ENCODE data around the gene GPRC5D.

GPRC5D gene

GRCh38 chr12:12919666-12920435, 32.1 kb downstream of the GPRC5D start:
- Histone ChIP-seq H3K4me1 (ENCODE audit: control insufficient read depth in 2 of 2, insufficient read depth in 1 of 2, low read depth in 1 of 2, low read length in 2 of 2) (peaks cover 2 to 3% of the 10 kb centered on the region in 2 donors), H3K23ac (ENCODE audit: low read depth, low read length, poor library complexity) (no peak overlapping the region), H3K9ac (ENCODE audit: low read depth, low read length, poor library complexity) (no peak overlapping the region), H4K8ac (ENCODE audit: low read depth, low read length) (no peak overlapping the region), H4K91ac (ENCODE audit: low read depth, low read length, poor library complexity) (no peak overlapping the region), H3K18ac (ENCODE audit: low read length) (no peak overlapping the region), H3K27ac (replicated peaks; ENCODE audit: low read length) (no peak overlapping the region), H3K27me3 (ENCODE audit: control insufficient read depth in 3 of 3, insufficient read depth in 3 of 3, low read depth in 1 of 3, low read length in 3 of 3) (no peaks in the 10 kb centered on the region), H3K4me2 (ENCODE audit: insufficient read depth, low read length, poor library complexity, severe bottlenecking) (no peak overlapping the region), H2BK5ac (ENCODE audit: low read length) (no peak overlapping the region), H3K4ac (ENCODE audit: low read length) (no peak overlapping the region), H3K9me3 (replicated peaks in 1 of 2; ENCODE audit: control insufficient read depth in 2 of 2, insufficient read depth in 1 of 2, low read depth in 1 of 2, low read length in 2 of 2) (no peaks in the 10 kb centered on the region), H3K4me3 (ENCODE audit: low read length in 2 of 2) (no peak overlapping the region), H2BK15ac (ENCODE audit: low read length) (no peak overlapping the region), H2BK120ac (ENCODE audit: low read depth, low read length) (no peak overlapping the region), H3K79me1 (ENCODE audit: low read depth, low read length) (no peaks in the 10 kb centered on the region), H2BK12ac (ENCODE audit: low read length) (no peak overlapping the region), H2AFZ (ENCODE audit: low read length) (no peak overlapping the region), H2AK5ac (ENCODE audit: low read depth, low read length) (no peak overlapping the region), H3K36me3 (replicated peaks in 1 of 2; ENCODE audit: control insufficient read depth in 2 of 2, insufficient read depth in 2 of 2, low read length in 2 of 2) (no peaks in the 10 kb centered on the region), H3K14ac (ENCODE audit: low read length) (no peak overlapping the region)
- no peak for DNase-seq (ENCODE audit: low spot score)
- no CpG with 5 or more reads among the region's 5 CpGs for WGBS, 2 donors (ENCODE audit: extremely low coverage in 2 of 2, insufficient read length in 2 of 2, insufficient replicate concordance in 1 of 2)

DNA sequence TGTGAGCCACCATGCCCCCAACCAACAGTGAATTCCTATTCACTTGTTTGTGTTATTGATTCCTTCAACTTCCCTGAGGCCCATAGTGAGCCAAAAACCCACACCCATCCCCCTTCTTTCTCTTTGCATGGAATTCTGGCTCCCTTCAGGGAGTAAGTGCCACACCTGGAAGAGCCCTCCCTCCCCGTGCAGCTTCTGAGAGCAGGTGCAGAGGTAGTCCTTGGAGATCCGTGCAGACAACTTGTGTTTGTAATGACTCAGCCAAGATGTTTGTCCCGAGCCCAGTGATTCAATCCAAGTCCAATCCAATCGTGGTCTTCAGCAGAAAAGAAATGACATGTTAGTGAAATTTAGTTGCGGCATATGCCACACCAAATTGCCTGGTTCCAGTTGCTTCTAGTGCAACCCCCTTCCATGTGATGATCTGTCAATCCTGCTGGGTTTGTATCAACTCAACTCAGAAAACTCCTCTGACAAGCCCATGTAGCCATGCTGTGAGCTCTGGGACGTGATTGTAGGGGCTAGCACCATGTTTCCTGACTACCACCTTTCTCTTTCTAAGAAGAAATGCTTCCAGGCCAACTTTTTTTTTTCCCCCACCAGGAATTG, 33.1 kb downstream of the GPRC5D start:
- no CpG with 5 or more reads among the region's 6 CpGs for WGBS, 2 donors (ENCODE audit: extremely low coverage in 2 of 2, insufficient read length in 2 of 2, insufficient replicate concordance in 1 of 2)
- no peak overlapping the region for H3K4ac ChIP-seq (ENCODE audit: low read length)
- H3K18ac ChIP-seq (ENCODE audit: low read length), result no peak overlapping the region
- no peak for DNase-seq (ENCODE audit: low spot score)
- no peaks in the 10 kb centered on the region for H3K36me3 ChIP-seq (replicated peaks in 1 of 2; ENCODE audit: control insufficient read depth in 2 of 2, insufficient read depth in 2 of 2, low read length in 2 of 2)
- H2BK12ac ChIP-seq (ENCODE audit: low read length), result no peak overlapping the region
- no peak overlapping the region for H3K27ac ChIP-seq (replicated peaks; ENCODE audit: low read length)
- H4K91ac ChIP-seq (ENCODE audit: low read depth, low read length, poor library complexity), result no peak overlapping the region
- no peaks in the 10 kb centered on the region for H3K79me1 ChIP-seq (ENCODE audit: low read depth, low read length)
- peaks cover 0 to 4% (median 0%) of the 10 kb centered on the region in 3 experiments for H3K27me3 ChIP-seq (ENCODE audit: control insufficient read depth in 3 of 3, insufficient read depth in 3 of 3, low read depth in 1 of 3, low read length in 3 of 3)
- no peak overlapping the region for H2BK120ac ChIP-seq (ENCODE audit: low read depth, low read length)
- H3K23ac ChIP-seq (ENCODE audit: low read depth, low read length, poor library complexity), result no peak overlapping the region
- H3K4me2 ChIP-seq (ENCODE audit: insufficient read depth, low read length, poor library complexity, severe bottlenecking), result no peak overlapping the region
- H3K4me1 ChIP-seq (ENCODE audit: control insufficient read depth in 2 of 2, insufficient read depth in 1 of 2, low read depth in 1 of 2, low read length in 2 of 2), result peaks cover 3 to 5% of the 10 kb centered on the region in 2 donors
- no peak overlapping the region for H3K4me3 ChIP-seq (ENCODE audit: low read length in 2 of 2)
- H2AK5ac ChIP-seq (ENCODE audit: low read depth, low read length), result no peak overlapping the region
- no peak overlapping the region for H4K8ac ChIP-seq (ENCODE audit: low read depth, low read length)
- H3K14ac ChIP-seq (ENCODE audit: low read length), result no peak overlapping the region
- H3K9me3 ChIP-seq (replicated peaks in 1 of 2; ENCODE audit: control insufficient read depth in 2 of 2, insufficient read depth in 1 of 2, low read depth in 1 of 2, low read length in 2 of 2), result no peaks in the 10 kb centered on the region
- H2BK15ac ChIP-seq (ENCODE audit: low read length), result no peak overlapping the region
- H2BK5ac ChIP-seq (ENCODE audit: low read length), result no peak overlapping the region
- H3K9ac ChIP-seq (ENCODE audit: low read depth, low read length, poor library complexity), result no peak overlapping the region
- no peak overlapping the region for H2AFZ ChIP-seq (ENCODE audit: low read length)

DNA sequence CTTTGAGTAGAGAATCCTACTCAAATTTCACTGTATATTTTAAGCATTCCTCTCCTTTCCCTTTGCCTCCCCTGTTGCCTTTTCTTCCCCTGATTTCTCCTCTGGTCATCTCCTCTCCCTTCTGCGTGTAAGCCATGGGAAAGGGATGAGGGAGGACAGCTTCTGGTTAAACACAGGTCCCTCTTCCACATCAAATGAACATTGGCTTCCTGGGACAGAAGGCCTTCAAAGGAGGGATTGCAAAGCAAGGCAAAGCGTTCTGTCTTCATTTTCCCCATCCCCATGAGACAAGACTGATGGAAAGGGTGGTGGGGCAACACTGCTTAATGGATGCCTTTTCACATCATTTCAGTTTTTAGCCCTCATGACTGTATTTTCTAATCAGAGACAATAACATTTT, 34.5 kb downstream of the GPRC5D start:
- no peak overlapping the region for H2BK12ac ChIP-seq (ENCODE audit: low read length)
- peaks cover 0 to 2% of the 10 kb centered on the region in 2 donors for H3K9me3 ChIP-seq (replicated peaks in 1 of 2; ENCODE audit: control insufficient read depth in 2 of 2, insufficient read depth in 1 of 2, low read depth in 1 of 2, low read length in 2 of 2)
- no peak overlapping the region for H2BK5ac ChIP-seq (ENCODE audit: low read length)
- no peak overlapping the region for H3K4me3 ChIP-seq (ENCODE audit: low read length in 2 of 2)
- no peak overlapping the region for H2BK15ac ChIP-seq (ENCODE audit: low read length)
- H3K36me3 ChIP-seq (replicated peaks in 1 of 2; ENCODE audit: control insufficient read depth in 2 of 2, insufficient read depth in 2 of 2, low read length in 2 of 2), result no peaks in the 10 kb centered on the region
- H2AK5ac ChIP-seq (ENCODE audit: low read depth, low read length), result no peak overlapping the region
- peaks cover 3 to 12% of the 10 kb centered on the region in 2 donors for H3K4me1 ChIP-seq (ENCODE audit: control insufficient read depth in 2 of 2, insufficient read depth in 1 of 2, low read depth in 1 of 2, low read length in 2 of 2)
- no peak overlapping the region for H4K8ac ChIP-seq (ENCODE audit: low read depth, low read length)
- no peak overlapping the region for H3K18ac ChIP-seq (ENCODE audit: low read length)
- no peak for DNase-seq (ENCODE audit: low spot score)
- no peak overlapping the region for H2AFZ ChIP-seq (ENCODE audit: low read length)
- no CpG with 5 or more reads among the region's 2 CpGs for WGBS, 2 donors (ENCODE audit: extremely low coverage in 2 of 2, insufficient read length in 2 of 2, insufficient replicate concordance in 1 of 2)
- H4K91ac ChIP-seq (ENCODE audit: low read depth, low read length, poor library complexity), result no peak overlapping the region
- no peak overlapping the region for H3K27ac ChIP-seq (replicated peaks; ENCODE audit: low read length)
- no peak overlapping the region for H3K9ac ChIP-seq (ENCODE audit: low read depth, low read length, poor library complexity)
- H3K14ac ChIP-seq (ENCODE audit: low read length), result no peak overlapping the region
- peaks cover 0 to 16% (median 0%) of the 10 kb centered on the region in 3 experiments for H3K27me3 ChIP-seq (ENCODE audit: control insufficient read depth in 3 of 3, insufficient read depth in 3 of 3, low read depth in 1 of 3, low read length in 3 of 3)
- H2BK120ac ChIP-seq (ENCODE audit: low read depth, low read length), result no peak overlapping the region
- H3K79me1 ChIP-seq (ENCODE audit: low read depth, low read length), result no peaks in the 10 kb centered on the region
- no peak overlapping the region for H3K4me2 ChIP-seq (ENCODE audit: insufficient read depth, low read length, poor library complexity, severe bottlenecking)
- H3K23ac ChIP-seq (ENCODE audit: low read depth, low read length, poor library complexity), result no peak overlapping the region
- H3K4ac ChIP-seq (ENCODE audit: low read length), result no peak overlapping the region

DNA sequence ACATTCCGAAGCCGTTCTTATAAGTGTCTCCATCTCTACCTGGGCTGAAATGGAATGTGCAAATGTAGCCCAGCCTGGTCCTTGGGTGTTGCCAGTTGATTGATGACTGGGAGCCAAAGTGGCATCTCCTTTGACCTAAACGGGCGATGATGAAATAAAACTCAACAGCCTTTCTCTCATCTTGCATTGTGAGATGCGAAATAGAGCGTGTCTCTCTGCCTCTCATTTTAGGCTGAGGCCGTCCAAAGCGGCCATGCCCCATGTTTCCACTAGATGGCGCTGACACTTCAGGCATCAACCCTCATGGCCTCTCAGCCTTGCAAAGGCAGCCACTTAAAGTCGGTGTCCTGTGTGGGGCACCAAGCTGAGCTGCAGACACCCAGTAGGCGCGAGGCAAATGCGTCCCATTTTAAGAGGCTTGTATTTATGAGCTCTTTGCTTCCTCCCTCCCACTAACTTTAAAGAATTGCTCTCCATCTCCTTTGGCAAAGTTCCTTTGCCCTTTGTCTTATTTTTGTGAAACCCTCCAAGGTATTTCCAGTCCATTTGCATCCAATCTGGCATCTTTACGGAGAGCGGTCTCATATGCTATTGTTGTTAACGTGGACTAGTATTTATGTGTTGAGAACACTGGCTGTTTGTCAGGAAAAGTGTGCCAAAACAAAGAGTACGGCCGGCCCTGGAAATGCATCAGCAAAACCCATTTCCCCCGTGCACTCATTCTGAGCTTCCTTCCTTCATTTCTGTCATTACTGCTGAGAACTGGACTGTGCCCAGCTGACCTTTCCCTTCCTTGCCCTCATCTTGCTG, 35.6 kb downstream of the GPRC5D start:
- no peak overlapping the region for H2BK15ac ChIP-seq (ENCODE audit: low read length)
- WGBS, 2 donors (ENCODE audit: extremely low coverage in 2 of 2, insufficient read length in 2 of 2, insufficient replicate concordance in 1 of 2), result no CpG with 5 or more reads among the region's 19 CpGs

More for the DNA sequence above, 35.6 kb downstream of the GPRC5D start:
- no peak overlapping the region for H3K9ac ChIP-seq (ENCODE audit: low read depth, low read length, poor library complexity)
- H3K4ac ChIP-seq (ENCODE audit: low read length), result no peak overlapping the region
- H2AFZ ChIP-seq (ENCODE audit: low read length), result peak overlapping the region; percentile 66
- peaks cover 3 to 13% of the 10 kb centered on the region in 2 donors for H3K4me1 ChIP-seq (ENCODE audit: control insufficient read depth in 2 of 2, insufficient read depth in 1 of 2, low read depth in 1 of 2, low read length in 2 of 2)
- H2BK5ac ChIP-seq (ENCODE audit: low read length), result no peak overlapping the region
- H3K4me3 ChIP-seq (ENCODE audit: low read length in 2 of 2), result no peak overlapping the region
- H2BK12ac ChIP-seq (ENCODE audit: low read length), result no peak overlapping the region
- H3K9me3 ChIP-seq (replicated peaks in 1 of 2; ENCODE audit: control insufficient read depth in 2 of 2, insufficient read depth in 1 of 2, low read depth in 1 of 2, low read length in 2 of 2), result peaks cover 0 to 4% of the 10 kb centered on the region in 2 donors
- DNase-seq (ENCODE audit: low spot score), result peak; percentile 82
- peaks cover 0 to 16% (median 0%) of the 10 kb centered on the region in 3 experiments for H3K27me3 ChIP-seq (ENCODE audit: control insufficient read depth in 3 of 3, insufficient read depth in 3 of 3, low read depth in 1 of 3, low read length in 3 of 3)
- H4K8ac ChIP-seq (ENCODE audit: low read depth, low read length), result no peak overlapping the region
- H2AK5ac ChIP-seq (ENCODE audit: low read depth, low read length), result no peak overlapping the region
- H3K18ac ChIP-seq (ENCODE audit: low read length), result no peak overlapping the region
- H3K4me2 ChIP-seq (ENCODE audit: insufficient read depth, low read length, poor library complexity, severe bottlenecking), result no peak overlapping the region
- no peak overlapping the region for H3K23ac ChIP-seq (ENCODE audit: low read depth, low read length, poor library complexity)
- H3K36me3 ChIP-seq (replicated peaks in 1 of 2; ENCODE audit: control insufficient read depth in 2 of 2, insufficient read depth in 2 of 2, low read length in 2 of 2), result no peaks in the 10 kb centered on the region
- no peaks in the 10 kb centered on the region for H3K79me1 ChIP-seq (ENCODE audit: low read depth, low read length)
- no peak overlapping the region for H3K14ac ChIP-seq (ENCODE audit: low read length)
- H3K27ac ChIP-seq (replicated peaks; ENCODE audit: low read length), result no peak overlapping the region
- no peak overlapping the region for H2BK120ac ChIP-seq (ENCODE audit: low read depth, low read length)
- no peak overlapping the region for H4K91ac ChIP-seq (ENCODE audit: low read depth, low read length, poor library complexity)
